Measurements from ENCODE around the gene MECP2. TPM values are rescaled to one million over a fixed set of nuclear protein-coding genes. Genes with fewer than 3 reads are reported as not detected.

MECP2 gene
- total and polyA plus RNA-seq, 2 donors from 2014 or later: 14.0 to 74.7 TPM

DNA sequence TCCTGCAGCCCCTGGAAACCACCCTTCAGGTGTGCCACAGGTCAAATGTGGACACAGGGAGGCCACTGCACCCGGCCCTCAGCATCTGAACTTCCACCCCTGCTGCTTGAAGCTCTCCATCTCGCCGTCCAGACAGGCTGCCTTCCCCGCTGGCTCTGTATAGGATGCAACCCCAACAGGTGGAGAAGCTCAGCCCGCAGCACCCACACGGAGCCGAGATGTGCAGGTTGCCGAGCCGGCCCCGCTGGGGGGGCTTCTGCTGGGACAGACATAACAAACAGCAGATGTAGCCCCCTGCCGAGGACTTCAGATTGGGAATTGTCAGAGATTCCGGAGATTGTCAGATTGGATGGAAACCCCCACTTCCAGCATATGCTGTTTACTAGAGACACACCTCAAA lies 104.4 kb downstream of the MECP2 start:
- Histone ChIP-seq H3K9ac (ENCODE audit: low read length in 3 of 3) (no peak overlapping the region), H3K36me3 (ENCODE audit: control insufficient read depth in 2 of 3, insufficient read depth in 3 of 3, low read length in 3 of 3) (no peaks in the 10 kb centered on the region), H3K4me3 (ENCODE audit: low read length in 3 of 3) (no peak overlapping the region), H3K27me3 (ENCODE audit: control insufficient read depth, insufficient read depth, low read length) (no peaks in the 10 kb centered on the region), H3K27ac (ENCODE audit: low read depth in 2 of 2, low read length in 2 of 2) (no peak overlapping the region), H3K9me3 (ENCODE audit: control insufficient read depth in 2 of 3, insufficient read depth in 1 of 3, low read length in 3 of 3) (no peaks in the 10 kb centered on the region), H3K4me1 (ENCODE audit: control insufficient read depth in 2 of 3, insufficient read depth in 2 of 3, low read depth in 1 of 3, low read length in 3 of 3) (no peaks in the 10 kb centered on the region)
- intact Hi-C loops (cut with DNase I): no loop called here
- FAIRE-seq (no peak), DNase-seq (no peak)
- TF ChIP-seq, protein P1, sequence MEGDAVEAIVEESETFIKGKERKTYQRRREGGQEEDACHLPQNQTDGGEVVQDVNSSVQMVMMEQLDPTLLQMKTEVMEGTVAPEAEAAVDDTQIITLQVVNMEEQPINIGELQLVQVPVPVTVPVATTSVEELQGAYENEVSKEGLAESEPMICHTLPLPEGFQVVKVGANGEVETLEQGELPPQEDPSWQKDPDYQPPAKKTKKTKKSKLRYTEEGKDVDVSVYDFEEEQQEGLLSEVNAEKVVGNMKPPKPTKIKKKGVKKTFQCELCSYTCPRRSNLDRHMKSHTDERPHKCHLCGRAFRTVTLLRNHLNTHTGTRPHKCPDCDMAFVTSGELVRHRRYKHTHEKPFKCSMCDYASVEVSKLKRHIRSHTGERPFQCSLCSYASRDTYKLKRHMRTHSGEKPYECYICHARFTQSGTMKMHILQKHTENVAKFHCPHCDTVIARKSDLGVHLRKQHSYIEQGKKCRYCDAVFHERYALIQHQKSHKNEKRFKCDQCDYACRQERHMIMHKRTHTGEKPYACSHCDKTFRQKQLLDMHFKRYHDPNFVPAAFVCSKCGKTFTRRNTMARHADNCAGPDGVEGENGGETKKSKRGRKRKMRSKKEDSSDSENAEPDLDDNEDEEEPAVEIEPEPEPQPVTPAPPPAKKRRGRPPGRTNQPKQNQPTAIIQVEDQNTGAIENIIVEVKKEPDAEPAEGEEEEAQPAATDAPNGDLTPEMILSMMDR (IDR thresholded peaks at IDR 0.05; ENCODE audit: borderline replicate concordance, extremely low read depth, insufficient read depth): no peak

DNA sequence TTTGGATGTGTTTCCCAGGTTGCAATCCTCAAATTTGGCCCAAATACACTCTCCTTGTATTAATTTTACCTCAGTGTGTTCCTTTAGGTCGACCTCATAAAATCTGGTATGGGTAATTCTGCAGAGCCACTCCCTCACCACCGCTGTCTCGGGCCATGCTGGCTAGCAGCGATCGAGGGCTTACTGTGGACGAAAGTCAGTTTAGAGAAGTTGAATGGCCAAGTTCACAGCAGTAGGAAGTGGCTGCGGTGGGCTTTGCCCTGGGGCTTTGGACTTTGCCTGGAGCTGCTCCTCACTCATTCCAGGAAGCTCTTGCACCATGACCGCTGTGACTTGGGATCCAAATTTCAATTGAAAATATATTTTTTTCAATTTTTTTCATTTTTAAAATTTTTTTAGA lies 105.3 kb downstream of the MECP2 start:
- DNase-seq (no peak), FAIRE-seq (no peak)
- TF ChIP-seq, protein P1 (IDR thresholded peaks at IDR 0.05; ENCODE audit: borderline replicate concordance, extremely low read depth, insufficient read depth): no peak
- no peak overlapping the region for H3K27ac ChIP-seq (ENCODE audit: low read depth in 2 of 2, low read length in 2 of 2)
- H3K4me3 ChIP-seq (ENCODE audit: low read length in 3 of 3): no peak overlapping the region
- H3K9me3 ChIP-seq (ENCODE audit: control insufficient read depth in 2 of 3, insufficient read depth in 1 of 3, low read length in 3 of 3): no peaks in the 10 kb centered on the region
- no peaks in the 10 kb centered on the region for H3K36me3 ChIP-seq (ENCODE audit: control insufficient read depth in 2 of 3, insufficient read depth in 3 of 3, low read length in 3 of 3)
- no peaks in the 10 kb centered on the region for H3K27me3 ChIP-seq (ENCODE audit: control insufficient read depth, insufficient read depth, low read length)
- intact Hi-C loops (cut with DNase I): no loop called here
- H3K4me1 ChIP-seq (ENCODE audit: control insufficient read depth in 2 of 3, insufficient read depth in 2 of 3, low read depth in 1 of 3, low read length in 3 of 3): no peaks in the 10 kb centered on the region
- no peak overlapping the region for H3K9ac ChIP-seq (ENCODE audit: low read length in 3 of 3)

DNA sequence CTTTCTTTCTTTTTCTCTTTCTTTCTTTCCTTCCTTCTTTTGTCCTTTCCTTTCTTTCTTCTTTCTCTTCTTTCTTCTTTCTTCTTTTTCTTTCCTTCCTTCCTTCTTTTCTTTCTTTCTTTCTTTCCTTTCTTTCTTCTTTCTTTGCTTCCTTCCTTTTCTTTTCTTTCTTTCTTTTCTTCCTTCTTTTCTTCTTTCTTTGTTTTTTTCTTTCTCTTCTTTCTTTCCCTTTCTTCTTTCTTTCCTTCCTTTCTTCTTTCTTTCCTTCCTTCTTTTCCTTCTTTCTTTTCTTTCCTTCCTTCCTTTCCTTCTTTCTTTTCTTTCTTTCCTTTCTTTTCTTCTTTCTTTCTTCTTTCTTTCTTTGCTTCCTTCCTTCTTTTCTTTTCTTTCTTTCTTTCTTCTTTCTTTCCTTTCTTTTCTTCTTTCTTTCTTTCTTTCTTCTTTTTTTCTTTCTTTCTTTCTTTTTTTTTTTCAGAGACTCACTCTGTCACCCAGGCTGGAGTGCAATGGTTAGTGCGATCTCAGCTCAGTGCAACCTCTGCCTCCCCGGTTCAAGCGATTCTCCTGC lies 106.4 kb downstream of the MECP2 start:
- FAIRE-seq: no peak
- TF ChIP-seq, protein P1 (IDR thresholded peaks at IDR 0.05; ENCODE audit: borderline replicate concordance, extremely low read depth, insufficient read depth): no peak

More for the DNA sequence above, 106.4 kb downstream of the MECP2 start:
- no peak for DNase-seq
- H3K4me3 ChIP-seq (ENCODE audit: low read length in 3 of 3): no peak overlapping the region
- H3K27me3 ChIP-seq (ENCODE audit: control insufficient read depth, insufficient read depth, low read length): no peaks in the 10 kb centered on the region
- no peak overlapping the region for H3K27ac ChIP-seq (ENCODE audit: low read depth in 2 of 2, low read length in 2 of 2)
- H3K9me3 ChIP-seq (ENCODE audit: control insufficient read depth in 2 of 3, insufficient read depth in 1 of 3, low read length in 3 of 3): no peaks in the 10 kb centered on the region
- H3K36me3 ChIP-seq (ENCODE audit: control insufficient read depth in 2 of 3, insufficient read depth in 3 of 3, low read length in 3 of 3): no peaks in the 10 kb centered on the region
- H3K9ac ChIP-seq (ENCODE audit: low read length in 3 of 3): no peak overlapping the region
- no peaks in the 10 kb centered on the region for H3K4me1 ChIP-seq (ENCODE audit: control insufficient read depth in 2 of 3, insufficient read depth in 2 of 3, low read depth in 1 of 3, low read length in 3 of 3)
- intact Hi-C loops (cut with DNase I): no loop called here

Measured in kidney (tissue), 14 donors.